ENCODE data around the gene SH3RF3.
A peak's percentile ranks its signal among the peaks of the same experiment; 100 is the strongest.

SH3RF3 gene

GRCh38 chr2:109421642-109422041 lies 292.6 kb downstream of the SH3RF3 start:
- no peak for DNase-seq

DNA sequence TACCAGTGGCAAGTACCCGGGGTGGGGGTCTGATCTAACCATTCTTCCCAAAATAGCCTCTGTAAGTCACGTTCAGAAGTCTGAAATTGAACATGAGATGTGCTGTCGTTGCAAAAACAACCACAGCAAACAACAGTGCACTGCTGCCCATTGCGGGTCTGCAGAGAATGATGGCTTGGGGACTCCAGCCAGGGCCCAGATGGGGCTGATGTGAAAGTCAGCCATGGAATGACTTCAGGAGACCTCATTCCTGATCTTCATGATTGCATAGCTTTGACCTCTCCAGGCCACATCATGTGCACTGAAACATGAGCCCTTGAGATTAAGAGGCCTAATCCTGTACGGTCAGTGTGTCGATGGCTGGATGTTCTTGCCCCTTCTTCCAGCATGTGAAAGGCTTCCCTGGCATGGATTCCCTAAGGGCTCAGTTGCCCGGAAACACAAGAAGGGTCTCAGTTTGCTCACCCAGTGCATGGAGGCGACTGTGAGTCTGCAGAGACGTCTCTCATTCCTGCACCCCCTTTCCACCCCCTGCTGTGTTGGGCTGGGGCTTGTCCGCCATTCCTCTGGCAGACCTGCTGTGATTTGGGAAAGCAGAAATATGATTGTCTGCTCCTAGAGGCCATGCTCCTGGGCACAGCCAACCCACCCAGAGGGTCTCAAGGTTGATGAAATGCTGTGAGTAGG lies 293.2 kb downstream of the SH3RF3 start:
- no peak for DNase-seq

DNA sequence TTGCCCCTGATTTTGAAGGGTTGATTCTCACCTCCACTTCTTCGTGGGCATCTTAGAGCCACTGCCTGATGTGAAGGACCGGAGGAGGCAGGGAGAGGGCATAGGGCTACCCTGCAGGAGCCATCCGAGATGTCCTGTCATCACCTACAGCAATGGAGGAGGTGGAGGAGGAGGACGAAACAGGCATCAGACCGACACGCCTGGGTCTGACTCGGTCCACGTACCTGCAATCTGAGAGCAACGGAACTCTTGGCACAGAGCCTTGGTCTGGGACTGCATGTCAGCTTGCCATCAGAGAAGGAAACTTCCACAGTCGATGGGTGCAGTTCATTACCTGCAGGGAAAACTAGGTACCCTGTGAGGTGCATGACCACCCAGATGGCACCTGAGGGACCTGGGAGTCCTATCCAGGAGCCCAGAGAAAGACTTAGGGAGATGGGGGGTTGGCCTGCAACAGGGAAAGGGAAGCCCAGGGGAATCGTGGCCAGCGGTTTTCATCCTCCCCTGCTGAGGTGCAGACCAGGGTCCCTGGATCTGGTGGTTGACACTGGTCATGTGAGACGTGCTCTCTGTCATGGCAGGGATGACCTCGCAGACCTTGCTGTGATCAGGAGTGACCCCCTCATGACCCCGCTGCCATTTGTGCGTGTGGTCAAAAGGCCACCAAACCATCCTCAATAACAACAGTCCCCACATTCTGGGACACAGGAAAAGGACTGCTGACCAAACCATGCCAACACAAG lies 293.9 kb downstream of the SH3RF3 start:
- no peak for DNase-seq

DNA sequence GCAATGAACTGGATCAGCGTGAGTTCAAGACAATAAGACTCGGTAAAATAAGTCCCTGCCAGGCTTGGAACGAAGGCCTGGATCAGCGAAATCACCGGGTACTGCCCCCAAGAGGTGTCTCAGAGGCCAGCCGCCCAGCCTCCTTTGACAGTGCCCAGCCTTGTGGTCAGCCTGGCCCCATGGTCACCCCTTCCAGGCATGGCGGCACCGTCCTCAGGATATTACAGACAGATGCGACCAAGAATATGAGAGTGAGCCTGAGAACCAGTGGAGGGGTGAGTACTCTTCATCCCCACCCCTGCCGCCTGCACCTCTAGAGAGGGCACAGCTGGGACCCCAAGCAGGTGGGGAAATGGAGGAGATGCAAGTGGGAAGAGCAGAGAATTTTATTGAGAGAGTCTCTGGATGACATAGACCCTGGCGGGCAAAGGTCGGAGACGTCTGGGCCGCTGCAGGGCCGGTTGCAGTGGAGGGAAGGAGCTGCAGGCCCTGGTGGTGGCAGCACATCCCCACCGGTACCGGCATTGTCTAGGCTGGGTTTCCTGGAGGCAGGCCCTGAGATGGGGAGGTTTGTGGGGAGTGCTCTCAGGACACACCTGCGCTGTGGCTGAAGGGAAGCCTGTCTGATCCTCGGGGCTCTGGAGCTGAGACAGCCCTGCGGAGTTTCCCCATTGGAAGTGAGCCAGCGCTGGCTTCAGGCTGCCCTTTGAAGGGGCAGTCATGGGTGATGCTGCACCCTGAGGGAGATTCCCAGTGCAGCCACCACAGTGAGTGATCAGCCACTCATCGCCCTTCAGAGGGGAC lies 294.8 kb downstream of the SH3RF3 start:
- DNase-seq = no peak

GRCh38 chr2:109425411-109425810 lies 296.4 kb downstream of the SH3RF3 start:
- no peak for DNase-seq

- no peak for DNase-seq
Observed at GRCh38 chr2:109427661-109428091, 298.7 kb downstream of the SH3RF3 start.

GRCh38 chr2:109428281-109428680 lies 299.3 kb downstream of the SH3RF3 start:
- DNase-seq = no peak

DNA sequence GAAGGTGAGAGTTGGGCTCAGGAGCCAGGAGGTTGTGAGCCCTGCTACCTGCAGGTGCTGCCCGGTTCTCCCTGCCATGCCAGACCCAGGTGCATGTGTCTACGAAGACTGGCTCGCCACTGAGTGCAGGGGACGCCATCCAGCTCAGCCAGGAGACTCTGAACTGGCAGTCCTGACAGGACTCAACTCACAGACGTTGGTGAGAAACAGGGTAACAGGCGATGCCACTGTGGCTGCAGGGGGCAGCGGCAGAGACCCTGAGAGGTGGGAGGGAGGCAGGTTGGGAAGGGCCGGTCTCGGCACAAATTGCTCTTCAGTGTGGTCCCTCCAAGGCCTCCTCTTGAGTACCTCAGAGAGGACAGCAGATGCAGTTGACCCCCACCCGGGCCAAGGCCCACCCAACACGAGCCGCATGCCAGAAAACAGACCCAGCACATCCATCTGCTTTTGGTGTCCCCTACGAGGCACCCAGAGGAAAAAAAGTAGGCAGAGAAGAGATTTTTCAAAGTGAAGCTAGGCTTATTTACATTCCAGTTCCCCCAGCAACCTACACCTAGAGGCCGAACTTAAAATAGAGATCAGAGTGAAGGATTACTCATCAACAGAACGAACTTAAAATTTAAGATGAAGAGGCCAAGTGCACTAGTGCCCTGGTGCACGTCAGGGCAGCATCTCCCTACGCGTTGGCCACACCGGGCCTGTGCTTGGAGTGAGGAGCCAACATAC lies 300.0 kb downstream of the SH3RF3 start:
- no peak for DNase-seq

GRCh38 chr2:109429567-109430328 lies 300.7 kb downstream of the SH3RF3 start:
- DNase-seq = no peak

GRCh38 chr2:109430329-109430636 lies 301.3 kb downstream of the SH3RF3 start:
- no peak for DNase-seq

GRCh38 chr2:109432421-109432820 lies 303.4 kb downstream of the SH3RF3 start:
- no peak for DNase-seq

GRCh38 chr2:109433486-109433885 lies 304.5 kb downstream of the SH3RF3 start:
- no peak for DNase-seq

DNA sequence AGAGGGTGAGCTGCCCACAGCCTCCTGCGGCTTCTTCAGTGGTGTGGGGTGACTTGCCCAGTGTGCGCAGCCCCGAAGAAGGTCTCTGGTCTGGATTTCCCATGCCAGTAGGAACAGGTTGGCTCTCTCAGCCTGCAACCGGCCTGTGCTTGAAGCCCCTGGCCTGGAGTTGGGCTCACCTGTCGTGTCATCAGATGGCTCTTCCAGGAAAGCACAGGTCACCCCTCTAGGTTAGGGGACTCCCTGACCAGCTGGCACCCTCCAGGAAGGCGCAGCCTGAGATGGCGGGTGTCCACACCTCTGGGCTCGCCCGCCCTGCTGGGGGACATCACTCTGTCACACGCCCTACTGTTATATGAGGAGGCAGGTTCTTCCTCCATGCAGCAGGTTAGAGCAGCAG lies 304.9 kb downstream of the SH3RF3 start:
- DNase-seq = no peak

GRCh38 chr2:109434351-109434750 lies 305.3 kb downstream of the SH3RF3 start:
- no peak for DNase-seq

DNA sequence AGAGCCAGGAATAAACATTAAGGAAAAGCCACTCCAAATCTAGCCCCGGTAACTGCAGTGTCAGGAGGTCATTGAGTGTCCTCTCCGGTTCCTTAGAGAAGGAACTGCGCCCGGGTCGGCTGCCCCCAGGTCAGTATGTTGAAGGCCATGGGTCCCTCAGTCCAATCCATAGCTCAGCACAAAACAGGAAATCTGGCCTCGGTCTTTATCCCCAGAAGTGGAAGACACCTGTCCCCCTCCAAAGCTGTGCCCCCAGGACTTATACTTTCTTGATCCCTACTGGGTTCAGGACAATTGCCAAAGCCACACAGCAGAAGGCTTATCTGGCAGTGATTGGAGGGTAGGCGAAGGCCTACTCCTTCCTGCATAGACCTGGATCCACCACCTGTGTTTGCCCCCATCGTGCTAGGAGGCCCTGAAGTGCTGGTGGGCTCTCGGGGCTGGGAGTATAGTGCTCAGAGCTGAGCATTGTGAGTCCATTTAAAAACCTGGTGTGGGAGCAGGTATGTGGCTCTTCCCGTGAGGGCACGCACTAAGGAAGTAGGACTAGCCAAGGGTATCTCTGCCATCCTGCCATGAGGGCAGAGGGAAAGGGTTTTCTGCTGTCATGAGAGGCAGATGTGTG lies 306.2 kb downstream of the SH3RF3 start:
- no peak for DNase-seq

DNA sequence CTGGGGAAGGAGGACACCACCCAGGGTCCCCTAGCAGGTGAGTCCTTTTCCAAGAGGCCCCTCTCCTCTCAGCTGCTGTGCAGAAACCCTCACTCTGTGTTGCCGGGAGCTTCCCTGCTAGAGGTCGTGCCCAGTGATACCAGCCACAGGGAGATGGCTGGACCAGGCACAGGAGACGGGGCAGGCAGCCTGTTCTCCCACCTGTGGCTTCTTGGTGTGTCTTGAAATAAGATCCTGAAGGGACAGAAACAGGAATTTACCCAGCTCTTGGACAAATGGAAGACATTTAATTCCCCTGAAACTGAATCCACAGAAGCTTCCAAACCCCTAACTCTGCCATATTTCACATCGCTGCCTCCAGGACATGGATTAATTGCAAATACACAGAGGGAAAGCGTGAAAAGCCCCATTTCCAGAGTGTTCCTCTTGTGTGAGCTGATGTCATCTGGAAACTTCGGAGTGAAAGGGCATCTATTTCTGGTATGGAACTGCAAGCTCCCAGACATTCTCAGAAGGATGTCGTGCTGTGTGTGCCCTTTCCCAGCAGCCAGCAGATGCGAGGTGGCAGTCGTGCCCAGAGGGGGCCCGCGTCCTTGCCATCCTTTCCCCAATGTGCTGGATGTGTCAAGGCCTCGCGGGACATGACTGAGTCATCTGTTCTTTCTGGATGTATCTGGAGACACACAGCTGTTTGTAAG lies 307.0 kb downstream of the SH3RF3 start:
- DNase-seq = peak; percentile 86

DNA sequence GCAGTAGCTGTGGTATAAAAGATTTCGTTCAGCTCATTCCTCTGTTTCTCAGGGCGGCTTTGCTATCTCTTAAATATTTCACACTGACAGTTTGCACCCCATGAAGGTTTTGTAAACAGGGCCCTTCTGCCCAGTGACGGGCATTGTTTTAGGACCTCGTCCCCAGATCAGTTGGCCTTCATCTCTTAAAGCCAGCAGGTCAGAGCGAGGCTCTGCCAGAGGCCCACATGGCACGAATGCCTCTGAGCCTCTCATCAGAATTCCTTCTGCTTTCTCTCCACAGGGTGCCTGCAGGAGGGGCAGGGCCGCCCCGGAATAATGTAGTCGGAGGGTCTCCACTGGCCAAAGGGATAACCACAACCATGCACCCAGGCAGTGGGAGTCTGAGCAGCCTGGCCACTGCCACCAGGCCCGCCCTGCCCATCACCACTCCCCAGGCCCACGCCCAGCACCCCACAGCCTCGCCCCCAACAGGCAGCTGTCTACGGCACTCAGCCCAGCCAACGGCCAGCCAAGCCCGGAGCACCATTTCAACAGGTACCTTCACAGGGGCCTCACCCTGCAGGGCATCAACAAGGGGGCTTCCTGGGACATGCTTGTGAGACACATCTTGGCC lies 307.7 kb downstream of the SH3RF3 start:
- peak; percentile 41 for DNase-seq

DNA sequence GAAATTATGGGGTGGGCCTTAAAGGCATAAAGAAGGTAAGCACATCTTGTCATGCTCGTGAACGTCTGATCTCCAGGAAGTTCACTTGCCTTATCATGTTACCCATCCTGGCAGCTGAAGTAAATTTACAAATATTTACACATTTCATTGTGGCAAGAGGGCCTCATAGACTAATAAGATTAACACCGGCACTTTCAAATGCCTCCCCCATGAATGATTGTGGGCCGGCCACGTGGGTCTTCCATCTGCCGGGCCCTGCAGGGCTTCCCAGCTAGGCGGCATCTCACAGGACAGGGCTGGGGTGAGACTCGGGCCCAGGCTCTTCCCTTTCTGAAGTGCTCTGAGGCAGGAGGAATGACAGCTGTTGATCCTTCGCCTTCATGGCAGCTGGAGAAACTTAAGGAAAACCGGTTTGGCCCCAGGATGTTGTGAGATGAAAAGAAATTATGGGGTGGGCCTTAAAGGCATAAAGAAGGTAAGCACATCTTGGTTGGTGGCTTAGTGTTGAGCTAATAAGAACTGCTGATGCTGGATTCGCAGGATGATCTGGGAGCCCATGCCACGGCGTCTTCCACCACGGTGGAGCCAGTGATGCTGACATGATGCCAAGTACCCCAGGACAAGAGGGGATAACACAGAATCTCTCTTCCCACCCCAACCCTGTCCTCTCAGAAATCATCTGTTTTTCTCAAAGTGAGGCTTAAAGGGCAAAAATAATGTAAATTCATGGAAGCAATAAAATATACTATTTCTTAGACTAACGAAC lies 308.5 kb downstream of the SH3RF3 start:
- no peak for DNase-seq

- no peak for DNase-seq
Observed at GRCh38 chr2:109438146-109438545, 309.1 kb downstream of the SH3RF3 start.

All from fibroblast of skin of scalp (primary cell).